Adipocyte (in vitro differentiated cells): ENCODE results near the gene ISG15.
"Not testable (repeated sequence)": the region's sequence is repeated elsewhere in the genome, so short reads cannot be mapped to it uniquely, and the experiment has no call there.

ENCODE experiments used
- DNase-seq: peaks from one replicate; pipeline ENCODE4 v3.0.0-alpha.2; 2015; ENCODE audit warnings: low read depth
- H3K27me3 ChIP-seq: replicated peaks from 2 replicates; pipeline ENCODE4 v1.7.0; 2013; ENCODE audit warnings: mild to moderate bottlenecking, low read length, moderate library complexity; ENCODE audit not compliant: control insufficient read depth, insufficient read depth
- H3K36me3 ChIP-seq: 2 replicates; pipeline ENCODE4 v1.7.0; 2013; ENCODE audit warnings: low read length, mild to moderate bottlenecking, moderate library complexity; ENCODE audit not compliant: control insufficient read depth, insufficient read depth, severe bottlenecking
- H3K4me1 ChIP-seq: 2 replicates; pipeline ENCODE4 v1.7.0; 2013; ENCODE audit warnings: mild to moderate bottlenecking, low read length, moderate library complexity; ENCODE audit not compliant: control insufficient read depth, insufficient read depth
- H3K4me3 ChIP-seq: 2 replicates; pipeline ENCODE4 v1.7.0; 2013; ENCODE audit warnings: mild to moderate bottlenecking, low read length, moderate library complexity
- H3K9ac ChIP-seq: 2 replicates; pipeline ENCODE4 v1.7.0; 2013; ENCODE audit warnings: mild to moderate bottlenecking, low read length, moderate library complexity
- H3K9me3 ChIP-seq: 2 replicates; pipeline ENCODE4 v1.7.0; 2013; ENCODE audit warnings: mild to moderate bottlenecking, low read length, moderate library complexity; ENCODE audit not compliant: control insufficient read depth

Gene ISG15

DNA sequence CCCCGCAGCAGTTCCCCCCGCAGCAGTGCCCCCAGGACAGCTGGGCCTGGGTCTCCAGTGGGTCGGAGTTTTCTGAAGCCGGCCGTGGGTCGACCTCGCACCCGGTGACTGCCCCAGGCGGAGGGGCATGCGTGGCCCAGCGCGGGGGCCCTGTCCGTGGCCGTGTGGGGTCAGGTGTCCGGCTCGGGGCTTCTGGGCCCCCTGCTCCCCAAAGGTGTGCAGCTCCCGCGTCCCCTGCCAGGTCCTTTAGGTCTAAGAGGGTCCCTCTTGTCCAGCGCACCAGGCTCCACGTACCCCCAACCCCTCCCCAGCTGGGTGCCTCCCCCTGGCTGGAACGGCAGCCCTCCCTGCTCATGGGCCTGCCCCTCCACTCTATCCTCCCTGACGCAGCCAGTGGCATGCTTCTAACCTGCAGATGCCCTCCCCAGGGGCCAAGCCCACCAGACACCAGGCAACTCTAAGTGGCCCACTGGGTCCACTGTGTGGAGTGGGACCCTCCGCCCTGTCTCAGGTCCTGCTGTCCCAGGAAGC is 7.5 kb upstream of the ISG15 start:
- no peak for DNase-seq
- Histone ChIP-seq H3K9ac (no peak overlapping the region), H3K4me3 (no peak overlapping the region), H3K9me3 (no peaks in the 10 kb centered on the region), H3K36me3 (no peaks in the 10 kb centered on the region), H3K27me3 (peaks cover 32% of the 10 kb centered on the region), H3K4me1 (no peaks in the 10 kb centered on the region)

DNA sequence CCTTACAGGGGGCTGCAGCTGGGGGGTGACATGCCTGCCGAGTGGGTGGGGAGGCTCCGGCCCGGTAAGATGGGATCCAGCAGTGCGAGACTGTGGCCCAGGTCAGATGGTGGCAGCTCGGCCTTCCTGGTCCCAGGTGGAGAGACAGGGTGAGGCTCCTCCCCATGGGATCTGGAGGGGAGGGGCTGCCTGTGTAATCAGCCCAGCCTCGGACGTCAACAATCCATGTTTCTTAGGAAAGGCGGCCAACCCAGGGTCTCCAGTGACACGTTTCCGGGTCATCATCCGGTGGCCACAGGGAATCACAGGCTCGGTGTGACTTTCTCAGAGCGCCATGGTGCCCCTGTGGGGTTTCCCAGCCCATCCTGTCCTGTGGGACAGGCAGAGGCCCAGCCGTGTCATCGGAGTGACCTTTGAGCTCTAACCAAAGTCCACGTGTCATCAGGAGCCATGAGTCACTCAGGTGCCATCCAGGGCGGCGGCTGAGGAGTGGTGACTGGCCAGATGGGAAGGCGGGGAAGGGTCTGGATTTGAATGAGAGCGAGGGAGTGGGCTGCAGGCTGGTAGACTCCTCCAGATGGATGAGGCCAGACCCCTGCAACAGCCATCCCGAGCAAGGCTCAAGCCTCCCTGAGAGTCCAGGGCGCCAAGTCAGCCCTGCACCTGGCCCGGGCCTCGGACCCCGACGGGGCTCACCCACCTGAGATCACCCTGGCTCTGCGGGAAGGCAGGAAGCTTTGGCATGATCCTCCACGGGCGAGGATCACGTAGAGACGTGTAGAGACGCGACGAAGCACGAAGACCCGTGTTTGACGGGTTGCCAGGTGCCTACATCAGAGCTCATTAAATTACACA is 6.8 kb upstream of the ISG15 start:
- Histone ChIP-seq H3K4me3 (no peak overlapping the region), H3K9me3 (no peaks in the 10 kb centered on the region)
- no peak for DNase-seq

DNA sequence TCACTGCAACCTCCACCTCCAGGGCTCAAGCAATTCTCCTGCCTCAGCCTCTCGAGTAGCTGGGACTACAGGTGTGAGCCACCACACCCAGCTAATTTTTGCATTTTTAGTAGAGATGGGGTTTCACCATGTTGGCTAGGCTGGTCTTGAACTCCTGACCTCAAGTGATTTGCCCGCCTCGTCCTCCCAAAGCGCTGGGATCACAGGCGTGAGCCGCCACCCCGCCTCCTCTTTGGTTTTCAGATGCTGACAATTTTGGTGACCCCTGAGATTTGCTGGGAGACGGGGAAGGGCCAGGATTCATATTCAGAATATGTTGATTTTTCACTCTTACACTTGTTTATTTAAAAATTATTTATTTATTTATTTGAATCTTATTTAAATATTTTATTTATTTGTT is 3.2 kb upstream of the ISG15 start:
- DNase-seq, H3K9me3 ChIP-seq, H3K4me3 ChIP-seq, H3K9ac ChIP-seq, H3K36me3 ChIP-seq: not testable (repeated sequence)
- Histone ChIP-seq H3K27me3 (peaks cover 14% of the 10 kb centered on the region), H3K4me1 (peaks cover 11% of the 10 kb centered on the region)

More for the DNA sequence above, 6.8 kb upstream of the ISG15 start:
- Histone ChIP-seq H3K9ac (no peak overlapping the region), H3K27me3 (peaks cover 32% of the 10 kb centered on the region), H3K4me1 (no peaks in the 10 kb centered on the region), H3K36me3 (no peaks in the 10 kb centered on the region)

DNA sequence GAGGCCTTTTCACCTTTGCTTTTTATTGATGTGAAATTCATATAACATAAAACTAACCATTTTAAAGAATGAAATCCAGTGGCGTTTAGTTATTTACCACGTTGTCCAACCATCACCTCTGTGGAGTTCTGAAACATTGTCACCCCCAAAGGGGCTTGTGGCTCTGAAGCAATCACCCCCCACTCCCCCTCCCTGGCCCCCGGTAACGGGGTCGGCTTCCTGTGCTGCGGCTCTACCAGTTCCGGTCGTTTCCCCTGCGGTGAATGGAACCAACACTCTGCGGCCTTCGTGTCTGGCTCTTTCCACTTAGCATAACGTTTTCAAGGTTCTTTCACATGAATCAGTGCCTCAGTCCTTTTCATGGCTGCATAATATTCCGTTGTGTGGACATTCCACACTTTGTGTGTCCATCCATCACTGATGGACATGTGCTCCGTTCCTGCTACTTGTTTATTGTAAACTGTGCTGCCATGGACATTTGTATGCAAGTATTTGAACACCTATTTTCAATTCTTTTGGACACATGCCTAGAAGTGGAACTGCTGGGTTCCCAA is 1.8 kb upstream of the ISG15 start:
- peaks cover 7% of the 10 kb centered on the region for H3K27me3 ChIP-seq
- no peaks in the 10 kb centered on the region for H3K36me3 ChIP-seq
- no peak for DNase-seq
- H3K9ac ChIP-seq = no peak overlapping the region
- peaks cover 11% of the 10 kb centered on the region for H3K4me1 ChIP-seq
- H3K4me3 ChIP-seq = no peak overlapping the region
- no peaks in the 10 kb centered on the region for H3K9me3 ChIP-seq

DNA sequence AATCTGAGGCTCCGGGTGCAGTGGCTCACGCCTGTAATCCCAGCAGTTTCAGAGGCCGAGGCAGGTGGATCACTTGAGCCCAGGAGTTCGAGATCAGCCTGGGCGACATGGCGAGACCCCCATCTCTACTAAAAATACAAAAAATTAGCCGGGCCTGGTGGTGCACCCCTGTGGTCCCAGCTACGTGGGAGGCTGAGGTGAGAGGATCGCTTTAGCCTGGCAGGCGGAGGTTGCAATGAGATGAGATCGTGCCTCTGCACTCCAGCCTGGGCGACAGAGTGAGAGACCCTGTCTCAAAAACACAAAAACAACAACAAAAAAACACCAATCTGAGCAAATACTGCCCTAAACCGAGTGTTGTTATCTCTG is 577 bp upstream of the ISG15 start:
- Histone ChIP-seq H3K4me1 (peaks cover 11% of the 10 kb centered on the region), H3K4me3 (peak overlapping the region; percentile 91), H3K9ac (peak overlapping the region; percentile 88)
- not testable (repeated sequence) for H3K36me3 ChIP-seq, H3K9me3 ChIP-seq, DNase-seq, H3K27me3 ChIP-seq

DNA sequence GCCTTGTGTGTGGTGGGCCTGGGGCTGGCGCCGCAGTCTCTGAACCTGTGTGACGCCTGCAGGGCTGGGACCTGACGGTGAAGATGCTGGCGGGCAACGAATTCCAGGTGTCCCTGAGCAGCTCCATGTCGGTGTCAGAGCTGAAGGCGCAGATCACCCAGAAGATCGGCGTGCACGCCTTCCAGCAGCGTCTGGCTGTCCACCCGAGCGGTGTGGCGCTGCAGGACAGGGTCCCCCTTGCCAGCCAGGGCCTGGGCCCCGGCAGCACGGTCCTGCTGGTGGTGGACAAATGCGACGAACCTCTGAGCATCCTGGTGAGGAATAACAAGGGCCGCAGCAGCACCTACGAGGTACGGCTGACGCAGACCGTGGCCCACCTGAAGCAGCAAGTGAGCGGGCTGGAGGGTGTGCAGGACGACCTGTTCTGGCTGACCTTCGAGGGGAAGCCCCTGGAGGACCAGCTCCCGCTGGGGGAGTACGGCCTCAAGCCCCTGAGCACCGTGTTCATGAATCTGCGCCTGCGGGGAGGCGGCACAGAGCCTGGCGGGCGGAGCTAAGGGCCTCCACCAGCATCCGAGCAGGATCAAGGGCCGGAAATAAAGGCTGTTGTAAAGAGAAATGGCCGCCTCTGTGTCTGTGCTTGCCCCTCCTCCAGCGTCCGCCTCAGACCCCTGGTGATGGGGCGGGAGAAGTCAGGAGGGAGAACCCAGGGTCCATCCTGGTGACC is 788 bp downstream of the ISG15 start:
- Histone ChIP-seq H3K36me3 (no peaks in the 10 kb centered on the region), H3K9me3 (no peaks in the 10 kb centered on the region), H3K4me1 (peaks cover 11% of the 10 kb centered on the region), H3K9ac (peak overlapping the region; percentile 88), H3K27me3 (no peaks in the 10 kb centered on the region), H3K4me3 (peak overlapping the region; percentile 91)
- DNase-seq = no peak

DNA sequence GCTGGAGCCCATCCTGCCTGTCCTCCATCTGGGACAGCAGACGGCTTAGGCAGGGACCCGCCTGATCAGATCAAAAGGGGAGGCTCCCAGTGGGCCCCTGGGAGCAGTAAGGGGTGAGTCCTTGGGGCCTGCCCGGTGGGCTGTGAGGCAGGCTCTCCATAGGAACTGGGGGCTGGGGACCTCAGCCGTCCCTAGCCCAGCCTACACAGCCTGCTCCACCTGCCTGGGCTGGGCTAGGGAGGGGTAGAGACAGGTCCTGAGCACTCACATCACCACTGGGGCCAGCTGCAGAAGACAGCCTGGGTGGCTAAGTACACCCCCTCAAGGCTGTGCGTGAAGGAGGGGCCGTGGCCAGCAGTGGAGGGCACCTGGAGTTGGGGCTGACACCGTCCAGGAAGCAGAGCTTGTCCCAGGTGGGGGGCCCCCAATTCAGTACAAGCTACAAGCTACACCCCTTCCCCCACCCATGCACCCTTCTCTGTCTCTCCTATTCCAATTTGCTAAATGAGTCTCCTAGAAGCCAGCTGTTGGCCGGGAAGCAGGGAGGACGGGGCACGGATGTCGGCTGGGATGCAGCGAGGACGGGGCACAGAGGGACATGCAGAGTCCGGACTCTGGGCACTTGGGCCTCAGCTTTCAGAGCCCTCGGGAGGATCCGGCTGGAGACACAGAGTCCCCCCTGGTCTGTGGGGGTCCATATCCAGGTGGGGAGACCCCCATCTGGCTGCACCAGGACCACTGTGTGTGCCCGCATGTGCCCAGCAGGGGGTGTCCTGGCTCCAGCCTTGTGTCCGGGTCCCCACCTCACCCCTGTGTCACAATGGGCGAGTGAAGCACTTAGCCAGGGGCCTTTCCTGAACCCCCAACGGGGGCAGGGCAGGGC is 1.7 kb downstream of the ISG15 start:
- Histone ChIP-seq H3K4me3 (no peak overlapping the region), H3K9me3 (no peaks in the 10 kb centered on the region), H3K27me3 (no peaks in the 10 kb centered on the region), H3K36me3 (no peaks in the 10 kb centered on the region), H3K9ac (no peak overlapping the region), H3K4me1 (peaks cover 11% of the 10 kb centered on the region)
- DNase-seq = peak; percentile 38

DNA sequence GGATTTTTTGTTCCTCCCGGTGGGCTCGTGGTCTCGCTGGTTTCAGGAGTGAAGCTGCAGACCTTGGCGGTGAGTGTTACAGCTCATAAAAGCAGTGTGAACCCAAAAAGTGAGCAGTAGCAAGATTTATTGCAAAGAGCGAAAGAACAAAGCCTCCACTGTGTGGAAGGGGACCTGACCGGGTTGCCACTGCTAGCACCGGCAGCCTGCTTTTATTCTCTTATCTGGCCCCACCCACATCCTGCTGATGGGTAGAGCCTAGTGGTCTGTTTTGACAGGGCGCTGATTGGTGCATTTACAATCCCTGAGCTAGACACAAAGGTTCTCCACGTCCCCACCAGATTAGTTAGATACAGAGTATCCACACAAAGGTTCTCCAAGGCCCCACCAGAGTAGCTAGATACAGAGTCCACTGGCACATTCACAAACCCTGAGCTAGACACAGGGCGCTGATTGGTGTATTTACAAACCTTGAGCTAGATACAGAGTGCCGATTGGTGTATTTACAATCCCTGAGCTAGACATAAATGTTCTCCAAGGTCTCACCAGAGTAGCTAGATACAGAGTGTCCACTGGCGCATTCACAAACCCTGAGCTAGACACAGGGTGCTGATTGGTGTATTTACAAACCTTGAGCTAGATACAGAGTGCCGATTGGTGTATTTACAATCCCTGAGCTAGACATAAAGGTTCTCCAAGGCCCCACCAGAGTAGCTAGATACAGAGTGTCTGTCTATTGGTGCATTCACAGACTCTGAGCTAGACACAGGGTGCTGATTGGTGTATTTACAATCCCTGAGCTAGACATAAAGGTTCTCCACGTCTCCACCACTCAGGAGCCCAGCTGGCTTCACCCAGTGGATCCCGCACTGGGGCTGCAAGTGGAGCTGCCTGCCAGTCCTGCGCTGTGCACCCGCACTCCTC is 4.4 kb downstream of the ISG15 start:
- H3K27me3 ChIP-seq, DNase-seq, H3K9ac ChIP-seq, H3K9me3 ChIP-seq, H3K4me3 ChIP-seq, H3K36me3 ChIP-seq: not testable (repeated sequence)
- peaks cover 14% of the 10 kb centered on the region for H3K4me1 ChIP-seq

DNA sequence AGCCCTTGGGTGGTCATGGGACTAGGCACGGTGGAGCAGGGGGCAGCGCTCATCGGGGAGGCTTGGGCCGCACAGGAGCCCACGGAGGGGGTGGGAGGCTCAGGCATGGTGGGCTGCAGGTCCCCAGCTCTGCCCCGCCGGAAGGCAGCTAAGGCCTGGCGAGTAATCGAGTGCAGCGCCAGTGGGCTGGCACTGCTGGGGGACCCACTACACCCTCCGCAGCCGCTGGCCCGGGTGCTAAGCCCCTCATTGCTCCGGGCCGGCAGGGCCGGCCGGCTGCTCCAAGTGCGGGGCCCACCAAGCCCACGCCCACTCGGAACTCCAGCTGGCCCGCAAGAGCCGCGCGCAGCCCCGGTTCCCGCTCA is 5.0 kb downstream of the ISG15 start:
- not testable (repeated sequence) for H3K4me3 ChIP-seq, H3K27me3 ChIP-seq, DNase-seq, H3K36me3 ChIP-seq, H3K9me3 ChIP-seq, H3K9ac ChIP-seq
- H3K4me1 ChIP-seq = peaks cover 11% of the 10 kb centered on the region
